Sigmoid colon (tissue), 4 donors: Measurements from ENCODE around the gene PRSS56.

Experiments used
- CTCF ChIP-seq, 4 experiments: fragments of 450-650 bp in 3 of 4; fragments of 200-600 bp in 1 of 4; IDR thresholded peaks; one replicate each; pipeline ENCODE4 v1.5.1; 2016 to 2019; ENCODE audit warnings: antibody characterized with exemption in 4 of 4, mild to moderate bottlenecking in 3 of 4, moderate library complexity in 2 of 4
- EP300 ChIP-seq, 4 donors: sonication (generic); formaldehyde crosslinking; IDR thresholded peaks; one replicate each; pipeline ENCODE4 v1.6.1; 2017; ENCODE audit warnings: antibody characterized with exemption in 4 of 4
- POLR2AphosphoS5 ChIP-seq, 4 donors: sonication (generic); formaldehyde crosslinking; IDR thresholded peaks; one replicate each; pipeline ENCODE4 v1.6.1; 2017; ENCODE audit warnings: antibody characterized with exemption in 4 of 4

GRCh38 chr2:232478571-232479340 lies 41.4 kb upstream of the PRSS56 start:
- no peak for TF ChIP-seq EP300 (IDR thresholded peaks at IDR 0.05)
- TF ChIP-seq POLR2AphosphoS5 (IDR thresholded peaks at IDR 0.05), result no peak
- TF ChIP-seq CTCF (IDR thresholded peaks at IDR 0.05), result no peak
